ENCODE measurements around the gene VAV1. TPM values are rescaled to one million over a fixed set of nuclear protein-coding genes. Genes with fewer than 3 reads are reported as not detected.

VAV1 gene
- total RNA-seq, 1 experiment from 2014 or later: 3.0 TPM

DNA sequence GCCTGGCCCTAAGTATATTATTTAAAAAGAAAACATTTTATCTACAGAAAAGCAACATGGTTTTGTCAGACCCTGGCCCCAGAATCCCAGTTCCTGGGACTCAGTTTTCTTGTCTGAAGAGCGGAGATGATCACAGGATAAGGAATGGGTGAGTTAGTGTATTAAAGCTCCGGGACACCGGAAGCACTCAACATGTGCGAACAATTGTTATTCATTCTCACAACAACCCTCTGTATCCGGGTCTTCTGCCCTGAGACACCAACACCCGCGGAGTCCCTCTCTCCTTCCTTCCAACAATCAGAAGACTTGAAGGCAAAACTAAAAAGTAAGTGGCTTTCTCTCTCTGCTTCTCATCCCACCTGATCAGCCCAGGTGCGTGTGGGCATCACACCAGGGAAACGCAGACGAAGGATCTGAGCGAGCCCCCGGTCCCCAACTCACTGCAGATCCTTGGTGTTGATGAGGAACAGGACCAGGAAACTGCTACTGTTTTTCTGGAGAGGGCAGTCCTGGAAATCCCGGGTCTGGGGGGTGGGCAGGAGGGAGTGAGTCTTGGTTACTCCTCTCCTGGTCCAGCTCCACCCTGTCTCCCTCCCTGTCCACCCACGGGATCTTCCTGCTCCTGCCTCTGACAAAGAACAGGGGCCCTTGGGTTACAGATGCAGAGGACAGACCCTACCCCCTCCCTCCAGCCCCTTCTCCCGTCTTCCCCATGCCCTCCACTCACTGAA lies 37.2 kb upstream of the VAV1 start:
- ATAC-seq (no peak), DNase-seq (no peak)
- intact Hi-C loops (cut with micrococcal nuclease): loop anchor here (5.0 kb wide), 1 partner anchor 123 kb away; no protein-coding TSS in a partner anchor
- ChIA-PET CTCF (interaction anchor here (0.5 kb wide), 1 partner anchor 121 kb away, joined by 3 read pairs; no protein-coding TSS in a partner anchor), POLR2A (ENCODE audit: unreplicated experiment) (no interaction called here)
- Histone ChIP-seq H3K9me2 (replicated peaks; ENCODE audit: low read length) (no peaks in the 10 kb centered on the region), H3K36me3 (ENCODE audit: low read depth, low read length) (no peaks in the 10 kb centered on the region), H2AFZ (ENCODE audit: low read length) (no peak overlapping the region), H3K79me2 (ENCODE audit: low read length) (peaks cover 20% of the 10 kb centered on the region), H3F3A (ENCODE audit: low read length, unreplicated experiment) (no peaks in the 10 kb centered on the region), H4K20me1 (ENCODE audit: low read length) (no peaks in the 10 kb centered on the region), H3K27me3 (ENCODE audit: low read length) (no peaks in the 10 kb centered on the region), H3K4me1 (ENCODE audit: insufficient read depth, low read length) (peaks cover 21% of the 10 kb centered on the region), H3K4me2 (ENCODE audit: low read length) (peak overlapping the region; percentile 93), H3K9ac (ENCODE audit: low read length) (no peak overlapping the region), H3K4me3 (ENCODE audit: low read length) (peak overlapping the region; percentile 83), H3K9me3 (ENCODE audit: low read length) (no peaks in the 10 kb centered on the region), H3K27ac (ENCODE audit: low read length) (no peak overlapping the region)
- no TSS peak for BruUV-seq (replicated peaks)
- no peak for TF ChIP-seq EZH2 (IDR thresholded peaks at IDR 0.05; ENCODE audit: low read length, unreplicated experiment)

DNA sequence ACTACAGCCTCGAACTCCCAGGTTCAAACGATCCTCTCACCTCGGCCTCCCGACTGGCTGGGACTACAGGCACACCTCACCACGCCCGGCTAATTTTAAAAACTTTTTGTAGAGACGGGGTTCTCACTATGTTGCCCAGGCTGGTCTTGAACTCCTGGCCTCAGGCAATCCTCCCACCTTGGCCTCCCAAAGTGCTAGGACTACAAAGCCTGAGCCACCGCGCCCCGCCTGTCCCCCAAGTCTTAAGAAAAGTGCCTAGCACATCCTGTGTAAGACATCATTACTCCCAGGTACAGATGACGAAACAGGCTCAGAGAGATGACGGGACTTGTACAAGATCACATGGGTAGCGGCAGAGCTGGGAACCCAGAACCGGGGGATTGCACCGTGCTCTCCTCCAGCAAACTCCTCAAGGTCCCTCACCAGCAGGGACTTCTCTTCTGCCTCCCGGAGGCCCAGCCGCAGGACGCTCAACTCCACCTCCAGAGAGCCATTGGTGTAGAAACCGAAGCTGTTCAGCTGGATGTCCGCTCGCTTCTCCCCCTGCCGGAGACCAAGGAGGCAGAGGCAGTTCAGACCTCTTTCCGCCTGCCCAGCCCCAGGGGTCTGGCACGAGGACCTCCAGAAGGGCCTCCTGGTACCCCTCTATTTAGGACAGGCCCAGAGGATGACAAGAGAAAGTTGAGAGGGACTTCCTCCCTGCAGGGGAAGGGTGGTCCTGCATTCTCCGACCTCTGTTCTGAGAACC lies 36.2 kb upstream of the VAV1 start:
- no TSS peak for BruUV-seq (replicated peaks)
- H4K20me1 ChIP-seq (ENCODE audit: low read length): no peaks in the 10 kb centered on the region
- peaks cover 30% of the 10 kb centered on the region for H3K79me2 ChIP-seq (ENCODE audit: low read length)
- peak overlapping the region; percentile 93 for H3K4me2 ChIP-seq (ENCODE audit: low read length)
- H3K9me2 ChIP-seq (replicated peaks; ENCODE audit: low read length): no peaks in the 10 kb centered on the region
- ChIA-PET POLR2A (ENCODE audit: unreplicated experiment) (interaction anchor here (0.6 kb wide), 1 partner anchor 198 kb away, joined by 4 read pairs; no protein-coding TSS in a partner anchor), CTCF (interaction anchor here (0.6 to 1.0 kb wide), 5 partner anchors 62 to 610 kb away, joined by 3 to 5 read pairs (median 4); no protein-coding TSS in a partner anchor)
- peak; percentile 19 for ATAC-seq
- H3K4me3 ChIP-seq (ENCODE audit: low read length): peak overlapping the region; percentile 83
- no peaks in the 10 kb centered on the region for H3F3A ChIP-seq (ENCODE audit: low read length, unreplicated experiment)
- H3K9me3 ChIP-seq (ENCODE audit: low read length): no peaks in the 10 kb centered on the region
- no peaks in the 10 kb centered on the region for H3K27me3 ChIP-seq (ENCODE audit: low read length)
- H3K9ac ChIP-seq (ENCODE audit: low read length): peak overlapping the region; percentile 80
- intact Hi-C loops (cut with micrococcal nuclease): loop anchor here (1.0 to 5.0 kb wide), 2 partner anchors 103 to 124 kb away; no protein-coding TSS in a partner anchor
- peak; percentile 85 for DNase-seq
- H3K4me1 ChIP-seq (ENCODE audit: insufficient read depth, low read length): peaks cover 25% of the 10 kb centered on the region
- H3K27ac ChIP-seq (ENCODE audit: low read length): peak overlapping the region; percentile 31
- H3K36me3 ChIP-seq (ENCODE audit: low read depth, low read length): no peaks in the 10 kb centered on the region
- TF ChIP-seq CTCF (conservative IDR thresholded peaks at IDR 0.05; ENCODE audit: low read depth, low read length) (peak; percentile 87), EZH2 (IDR thresholded peaks at IDR 0.05; ENCODE audit: low read length, unreplicated experiment) (no peak)
- peak overlapping the region; percentile 71 for H2AFZ ChIP-seq (ENCODE audit: low read length)

DNA sequence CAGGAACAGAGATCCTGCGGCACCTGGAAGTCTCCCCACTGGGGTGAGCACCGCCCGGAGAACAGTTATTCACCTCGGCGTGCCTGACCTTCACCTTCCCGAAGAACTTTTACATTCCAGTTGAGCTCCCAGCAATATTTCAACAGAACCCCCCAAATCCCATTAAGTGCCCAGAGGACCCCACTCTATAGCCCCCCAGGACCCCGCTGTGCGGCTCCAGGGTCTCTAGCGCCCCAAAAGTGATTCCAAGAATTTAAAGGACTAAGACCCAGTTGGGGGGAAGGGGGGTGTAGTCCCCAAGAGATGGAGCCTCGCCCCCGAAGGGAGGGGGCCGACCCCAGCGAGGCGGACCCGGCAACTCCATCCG lies 35.6 kb upstream of the VAV1 start:
- H3K36me3 ChIP-seq (ENCODE audit: low read depth, low read length): no peaks in the 10 kb centered on the region
- TSS peak; percentile 40 for BruUV-seq (replicated peaks)
- ATAC-seq (peak; percentile 13), DNase-seq (no peak)
- peak overlapping the region; percentile 83 for H3K4me3 ChIP-seq (ENCODE audit: low read length)
- TF ChIP-seq CTCF (conservative IDR thresholded peaks at IDR 0.05; ENCODE audit: low read depth, low read length) (no peak; the same call in 1 of the 2 replicates), EZH2 (IDR thresholded peaks at IDR 0.05; ENCODE audit: low read length, unreplicated experiment) (no peak), EZH2phosphoT487 (IDR thresholded peaks at IDR 0.05; ENCODE audit: borderline replicate concordance, low read length) (no peak)
- H2AFZ ChIP-seq (ENCODE audit: low read length): peak overlapping the region; percentile 71
- no peaks in the 10 kb centered on the region for H3K9me3 ChIP-seq (ENCODE audit: low read length)
- H3K9me2 ChIP-seq (replicated peaks; ENCODE audit: low read length): no peaks in the 10 kb centered on the region
- no peaks in the 10 kb centered on the region for H3F3A ChIP-seq (ENCODE audit: low read length, unreplicated experiment)
- H4K20me1 ChIP-seq (ENCODE audit: low read length): no peaks in the 10 kb centered on the region
- H3K9ac ChIP-seq (ENCODE audit: low read length): peak overlapping the region; percentile 80
- intact Hi-C loops (cut with micrococcal nuclease): loop anchor here (1.0 to 5.0 kb wide), 4 partner anchors 30 to 221 kb away; partner anchors contain the start of gene SH2D3A
- H3K27ac ChIP-seq (ENCODE audit: low read length): peak overlapping the region; percentile 31
- POLR2A ChIA-PET (ENCODE audit: unreplicated experiment): interaction anchor here (0.6 kb wide), 1 partner anchor 199 kb away, joined by 4 read pairs; no protein-coding TSS in a partner anchor
- peaks cover 28% of the 10 kb centered on the region for H3K4me1 ChIP-seq (ENCODE audit: insufficient read depth, low read length)
- H3K27me3 ChIP-seq (ENCODE audit: low read length): no peaks in the 10 kb centered on the region
- CTCF ChIA-PET: interaction anchor here (0.6 to 2.3 kb wide), 8 partner anchors 63 to 611 kb away, joined by 3 to 40 read pairs (median 5); no protein-coding TSS in a partner anchor
- H3K79me2 ChIP-seq (ENCODE audit: low read length): peaks cover 35% of the 10 kb centered on the region
- peak overlapping the region; percentile 93 for H3K4me2 ChIP-seq (ENCODE audit: low read length)
